Measurements from ENCODE around the gene OSBPL6. TPM values are rescaled to one million over a fixed set of nuclear protein-coding genes. Genes with fewer than 3 reads are reported as not detected.

The OSBPL6 gene
- total RNA-seq, 1 experiment from 2014 or later: 4.6 TPM

DNA sequence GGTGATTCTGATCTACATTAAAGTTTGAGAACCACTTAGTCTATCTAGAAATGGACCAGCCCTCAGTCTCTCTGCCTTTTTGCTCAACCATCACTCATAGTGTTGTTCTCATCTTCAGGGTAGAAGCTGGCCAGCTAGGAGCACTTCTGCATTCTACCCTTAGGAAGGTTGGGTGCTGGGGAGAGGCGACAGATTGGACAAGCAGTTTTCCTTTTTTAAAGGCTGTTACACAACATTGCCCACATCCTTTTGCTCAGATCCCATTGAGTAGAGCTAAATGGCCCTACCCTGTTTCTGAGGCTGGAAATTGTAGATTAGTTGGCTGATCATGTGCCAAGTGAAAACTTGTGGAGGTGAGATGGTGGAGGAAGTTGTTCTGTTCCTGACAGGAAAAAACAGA, 35.6 kb downstream of the OSBPL6 start:
- Histone ChIP-seq H3K27ac (ENCODE audit: insufficient read length, low read depth, low read length) (no peak overlapping the region), H2AFZ (ENCODE audit: low read length) (no peak overlapping the region), H3K23ac (ENCODE audit: insufficient read length, low read depth, low read length) (no peak overlapping the region), H2BK20ac (ENCODE audit: low read depth, low read length, poor library complexity, severe bottlenecking) (no peak overlapping the region), H3K9me3 (ENCODE audit: control insufficient read depth, low read depth, low read length) (no peaks in the 10 kb centered on the region), H3K56ac (ENCODE audit: insufficient read length, low read depth, low read length) (no peak overlapping the region), H3K4ac (ENCODE audit: low read depth, low read length) (no peak overlapping the region), H3K23me2 (ENCODE audit: insufficient read length, low read depth, low read length, poor library complexity, severe bottlenecking) (no peaks in the 10 kb centered on the region), H4K91ac (ENCODE audit: insufficient read length, low read depth, low read length) (no peak overlapping the region), H3K4me2 (ENCODE audit: insufficient read depth, insufficient read length, low read length) (no peak overlapping the region), H2BK12ac (ENCODE audit: insufficient read length, low read depth, low read length) (no peak overlapping the region), H2AK5ac (ENCODE audit: insufficient read length, low read length) (no peak overlapping the region), H4K20me1 (ENCODE audit: control insufficient read depth, insufficient read depth, insufficient read length) (no peaks in the 10 kb centered on the region), H3K27me3 (ENCODE audit: insufficient read depth, low read length) (no peaks in the 10 kb centered on the region), H3K14ac (ENCODE audit: insufficient read depth, low read length) (no peak overlapping the region), H3K18ac (ENCODE audit: insufficient read length, low read depth, low read length) (no peak overlapping the region), H3K4me1 (ENCODE audit: insufficient read depth, low read length) (no peaks in the 10 kb centered on the region; the same call in 1 of the 2 replicates), H3K9ac (ENCODE audit: extremely low read depth, insufficient read length, low read length) (no peak overlapping the region), H4K8ac (replicated peaks; ENCODE audit: insufficient read length, low read depth, low read length) (no peak overlapping the region), H4K5ac (ENCODE audit: insufficient read length, low read depth, low read length) (no peak overlapping the region), H2BK5ac (ENCODE audit: insufficient read length, low read length) (no peak overlapping the region), H3K79me2 (ENCODE audit: insufficient read depth, low read length) (no peaks in the 10 kb centered on the region), H3T11ph (ENCODE audit: low read length) (no peak overlapping the region), H3K79me1 (ENCODE audit: insufficient read depth, low read depth, low read length, poor library complexity, severe bottlenecking) (no peaks in the 10 kb centered on the region), H2BK120ac (ENCODE audit: low read depth, low read length, poor library complexity, severe bottlenecking) (no peak overlapping the region), H2BK15ac (ENCODE audit: low read depth, low read length) (no peak overlapping the region)
- Mint-ChIP-seq H3K36me3 (ENCODE audit: insufficient read depth in 1 of 3, low read depth in 3 of 3) (no peaks in the 10 kb centered on the region), H3K9me3 (no peaks in the 10 kb centered on the region), H3K27ac (no peak overlapping the region), H3K4me1 (peaks cover 22 to 27% of the 10 kb centered on the region in 2 experiments), H3K4me3 (no peak overlapping the region), H3K27me3 (ENCODE audit: low read depth) (peaks cover 8% of the 10 kb centered on the region)
- TF ChIP-seq, protein P1, sequence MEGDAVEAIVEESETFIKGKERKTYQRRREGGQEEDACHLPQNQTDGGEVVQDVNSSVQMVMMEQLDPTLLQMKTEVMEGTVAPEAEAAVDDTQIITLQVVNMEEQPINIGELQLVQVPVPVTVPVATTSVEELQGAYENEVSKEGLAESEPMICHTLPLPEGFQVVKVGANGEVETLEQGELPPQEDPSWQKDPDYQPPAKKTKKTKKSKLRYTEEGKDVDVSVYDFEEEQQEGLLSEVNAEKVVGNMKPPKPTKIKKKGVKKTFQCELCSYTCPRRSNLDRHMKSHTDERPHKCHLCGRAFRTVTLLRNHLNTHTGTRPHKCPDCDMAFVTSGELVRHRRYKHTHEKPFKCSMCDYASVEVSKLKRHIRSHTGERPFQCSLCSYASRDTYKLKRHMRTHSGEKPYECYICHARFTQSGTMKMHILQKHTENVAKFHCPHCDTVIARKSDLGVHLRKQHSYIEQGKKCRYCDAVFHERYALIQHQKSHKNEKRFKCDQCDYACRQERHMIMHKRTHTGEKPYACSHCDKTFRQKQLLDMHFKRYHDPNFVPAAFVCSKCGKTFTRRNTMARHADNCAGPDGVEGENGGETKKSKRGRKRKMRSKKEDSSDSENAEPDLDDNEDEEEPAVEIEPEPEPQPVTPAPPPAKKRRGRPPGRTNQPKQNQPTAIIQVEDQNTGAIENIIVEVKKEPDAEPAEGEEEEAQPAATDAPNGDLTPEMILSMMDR (conservative IDR thresholded peaks at IDR 0.05): no peak
- no CpG with 5 or more reads among the region's 1 CpG for WGBS (ENCODE audit: extremely low coverage, insufficient read length, low lambda C conversion rate)
- no peak for DNase-seq

All from H9 (cell line).